ENCODE measurements around the gene LRRC10. TPM values are rescaled to one million over a fixed set of nuclear protein-coding genes. Genes with fewer than 3 reads are reported as not detected.

The LRRC10 gene
- total and polyA plus RNA-seq, 2 donors (not counting 3 experiments of a cell fraction or from before 2014, with no cell fraction given) = not detected

DNA sequence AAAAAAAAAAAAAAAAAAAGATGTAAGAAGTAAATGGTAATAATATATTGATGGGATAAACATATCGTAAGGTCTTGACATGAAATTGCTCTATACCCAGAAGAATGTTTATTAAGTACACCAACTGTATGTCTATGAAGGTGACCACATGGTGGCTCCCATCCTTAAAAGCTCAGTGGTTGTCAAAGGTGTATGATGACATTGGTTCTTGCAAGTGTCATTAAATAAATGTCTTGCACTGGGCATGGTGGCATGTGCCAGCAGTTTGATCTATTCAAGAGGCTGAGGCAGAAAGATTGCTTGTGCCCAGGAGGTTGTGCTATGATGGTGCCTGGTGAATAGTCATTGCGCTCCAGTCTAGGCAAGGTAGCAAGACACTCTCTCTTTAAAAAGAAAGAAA, 15.0 kb downstream of the LRRC10 start:
- H3K9me3 ChIP-seq (replicated peaks; ENCODE audit: control insufficient read depth, insufficient read depth, low read length) = no peaks in the 10 kb centered on the region
- ChIA-PET CTCF (no interaction called here), POLR2A (interaction anchor here (0.7 kb wide), 1 partner anchor 9 kb away, joined by 6 read pairs; no protein-coding TSS in a partner anchor)
- no peaks in the 10 kb centered on the region for H3K9me1 ChIP-seq (replicated peaks; ENCODE audit: control insufficient read depth, extremely low read depth, insufficient read depth, low read length)
- H3K36me3 ChIP-seq (ENCODE audit: control insufficient read depth in 2 of 2, extremely low read depth in 1 of 2, insufficient read depth in 2 of 2, low read length in 2 of 2) = peaks cover 32 to 62% of the 10 kb centered on the region in 2 experiments
- no peak overlapping the region for H3K9ac ChIP-seq (replicated peaks; ENCODE audit: extremely low read depth, insufficient read depth, low read length)
- no peaks in the 10 kb centered on the region for H3K4me1 ChIP-seq (ENCODE audit: control insufficient read depth, extremely low read depth, insufficient read depth, low read length)
- H3K4me2 ChIP-seq (ENCODE audit: insufficient read depth, low read length) = no peak overlapping the region
- no peaks in the 10 kb centered on the region for H4K20me1 ChIP-seq (replicated peaks; ENCODE audit: control insufficient read depth, extremely low read depth, insufficient read depth, low read length)
- intact Hi-C loops (cut with micrococcal nuclease) (no loop called here), dilution Hi-C loops (cut with MboI; ENCODE audit: extremely low pct_ligation_motif_present, low sequenced_read_pairs) (loop anchor here (25.0 kb wide), 1 partner anchor 208 kb away; no protein-coding TSS in a partner anchor)
- H3K79me2 ChIP-seq (ENCODE audit: control insufficient read depth, insufficient read depth, low read length) = peaks cover 5% of the 10 kb centered on the region
- FAIRE-seq (no peak), DNase-seq (ENCODE audit: low read depth, low spot score) (no peak)
- no TSS peak for BruUV-seq (replicated peaks)
- H3K27me3 ChIP-seq (ENCODE audit: control insufficient read depth in 2 of 2, insufficient read depth in 2 of 2, low read length in 2 of 2) = no peaks in the 10 kb centered on the region
- no peak overlapping the region for H3K4me3 ChIP-seq (replicated peaks in 1 of 3; ENCODE audit: insufficient read depth in 1 of 3, low read depth in 1 of 3, low read length in 3 of 3)
- no peak overlapping the region for H2AFZ ChIP-seq (ENCODE audit: low read depth, low read length)
- no peak overlapping the region for H3K27ac ChIP-seq (ENCODE audit: insufficient read depth, low read depth, low read length)
- TF ChIP-seq POLR2AphosphoS5 (IDR thresholded peaks at IDR 0.05; ENCODE audit: insufficient read depth, low read depth, low read length) = no peak

DNA sequence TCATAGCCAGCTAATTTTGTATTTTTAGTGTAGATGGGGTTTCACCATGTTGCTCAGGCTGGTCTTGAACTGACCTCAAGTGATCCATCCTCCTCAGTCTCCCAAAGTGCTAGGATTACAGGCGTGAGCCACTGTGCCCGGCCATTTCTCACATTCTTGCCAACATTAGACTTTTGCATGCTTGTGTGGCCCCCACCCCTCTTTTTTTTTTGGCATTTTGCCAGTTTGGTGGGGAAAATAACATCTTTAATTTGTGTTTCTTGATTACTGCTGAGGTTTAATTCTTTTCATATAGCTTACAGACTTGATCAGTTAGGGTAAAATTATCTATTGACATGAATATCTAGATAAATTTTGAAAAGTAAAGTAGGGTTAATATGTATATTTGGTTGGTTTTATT, 21.6 kb downstream of the LRRC10 start:
- Histone ChIP-seq H3K9me1 (replicated peaks; ENCODE audit: control insufficient read depth, extremely low read depth, insufficient read depth, low read length) (no peaks in the 10 kb centered on the region), H3K79me2 (ENCODE audit: control insufficient read depth, insufficient read depth, low read length) (peaks cover 38% of the 10 kb centered on the region), H3K27me3 (ENCODE audit: control insufficient read depth in 2 of 2, insufficient read depth in 2 of 2, low read length in 2 of 2) (no peaks in the 10 kb centered on the region), H3K27ac (ENCODE audit: insufficient read depth, low read depth, low read length) (no peak overlapping the region), H2AFZ (ENCODE audit: low read depth, low read length) (no peak overlapping the region), H4K20me1 (replicated peaks; ENCODE audit: control insufficient read depth, extremely low read depth, insufficient read depth, low read length) (peaks cover 3% of the 10 kb centered on the region), H3K4me1 (ENCODE audit: control insufficient read depth, extremely low read depth, insufficient read depth, low read length) (peaks cover 8% of the 10 kb centered on the region), H3K4me2 (ENCODE audit: insufficient read depth, low read length) (no peak overlapping the region), H3K36me3 (ENCODE audit: control insufficient read depth in 2 of 2, extremely low read depth in 1 of 2, insufficient read depth in 2 of 2, low read length in 2 of 2) (peaks cover 28 to 47% of the 10 kb centered on the region in 2 experiments), H3K9ac (replicated peaks; ENCODE audit: extremely low read depth, insufficient read depth, low read length) (no peak overlapping the region), H3K9me3 (replicated peaks; ENCODE audit: control insufficient read depth, insufficient read depth, low read length) (no peaks in the 10 kb centered on the region), H3K4me3 (replicated peaks in 1 of 3; ENCODE audit: insufficient read depth in 1 of 3, low read depth in 1 of 3, low read length in 3 of 3) (no peak overlapping the region)
- BruUV-seq (replicated peaks) = no TSS peak
- TF ChIP-seq JUN (IDR thresholded peaks at IDR 0.05; ENCODE audit: borderline replicate concordance, insufficient read depth, insufficient read length, low read depth) (no peak), POLR2AphosphoS5 (IDR thresholded peaks at IDR 0.05; ENCODE audit: insufficient read depth, low read depth, low read length) (no peak), MYC (IDR thresholded peaks at IDR 0.05; ENCODE audit: low read depth, low read length) (no peak), GATA2 (IDR thresholded peaks at IDR 0.05; ENCODE audit: insufficient read depth, insufficient read length, low read depth, low read length) (no peak), POLR2A (IDR thresholded peaks at IDR 0.05; ENCODE audit: low read depth, low read length) (no peak)
- TF ChIP-seq, protein P1, sequence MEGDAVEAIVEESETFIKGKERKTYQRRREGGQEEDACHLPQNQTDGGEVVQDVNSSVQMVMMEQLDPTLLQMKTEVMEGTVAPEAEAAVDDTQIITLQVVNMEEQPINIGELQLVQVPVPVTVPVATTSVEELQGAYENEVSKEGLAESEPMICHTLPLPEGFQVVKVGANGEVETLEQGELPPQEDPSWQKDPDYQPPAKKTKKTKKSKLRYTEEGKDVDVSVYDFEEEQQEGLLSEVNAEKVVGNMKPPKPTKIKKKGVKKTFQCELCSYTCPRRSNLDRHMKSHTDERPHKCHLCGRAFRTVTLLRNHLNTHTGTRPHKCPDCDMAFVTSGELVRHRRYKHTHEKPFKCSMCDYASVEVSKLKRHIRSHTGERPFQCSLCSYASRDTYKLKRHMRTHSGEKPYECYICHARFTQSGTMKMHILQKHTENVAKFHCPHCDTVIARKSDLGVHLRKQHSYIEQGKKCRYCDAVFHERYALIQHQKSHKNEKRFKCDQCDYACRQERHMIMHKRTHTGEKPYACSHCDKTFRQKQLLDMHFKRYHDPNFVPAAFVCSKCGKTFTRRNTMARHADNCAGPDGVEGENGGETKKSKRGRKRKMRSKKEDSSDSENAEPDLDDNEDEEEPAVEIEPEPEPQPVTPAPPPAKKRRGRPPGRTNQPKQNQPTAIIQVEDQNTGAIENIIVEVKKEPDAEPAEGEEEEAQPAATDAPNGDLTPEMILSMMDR (IDR thresholded peaks at IDR 0.05; ENCODE audit: extremely low read depth in 1 of 2, insufficient read depth in 1 of 2, low read depth in 1 of 2, low read length in 2 of 2) = no peak
- TF ChIP-seq, protein P2, sequence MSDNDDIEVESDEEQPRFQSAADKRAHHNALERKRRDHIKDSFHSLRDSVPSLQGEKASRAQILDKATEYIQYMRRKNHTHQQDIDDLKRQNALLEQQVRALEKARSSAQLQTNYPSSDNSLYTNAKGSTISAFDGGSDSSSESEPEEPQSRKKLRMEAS (IDR thresholded peaks at IDR 0.05; ENCODE audit: insufficient read depth, insufficient read length) = no peak
- ChIA-PET POLR2A (no interaction called here), CTCF (interaction anchor here (1.0 kb wide), 1 partner anchor 15 kb away, joined by 3 read pairs; no protein-coding TSS in a partner anchor)
- no peak for FAIRE-seq
- intact Hi-C loops (cut with micrococcal nuclease) (loop anchor here (5.0 kb wide), 4 partner anchors 148 to 653 kb away; partner anchors contain the start of genes CNOT2 and RAB3IP), dilution Hi-C loops (cut with MboI; ENCODE audit: extremely low pct_ligation_motif_present, low sequenced_read_pairs) (loop anchor here (25.0 kb wide), 1 partner anchor 202 kb away; no protein-coding TSS in a partner anchor)
- DNase-seq (ENCODE audit: low read depth, low spot score) = no peak

Measured in endothelial cell of umbilical vein (primary cell).